HG03575 (cell line): ENCODE measurements around the gene TGFBR2.

Experiments used
- ATAC-seq: cut with Tn5 transposase; IDR thresholded peaks from one replicate; pipeline ENCODE4 v1.9.1; 2021; ENCODE audit not compliant: unreplicated experiment, insufficient number of reproducible peaks, low FRiP score; ENCODE audit errors: extremely low read depth

Gene TGFBR2

DNA sequence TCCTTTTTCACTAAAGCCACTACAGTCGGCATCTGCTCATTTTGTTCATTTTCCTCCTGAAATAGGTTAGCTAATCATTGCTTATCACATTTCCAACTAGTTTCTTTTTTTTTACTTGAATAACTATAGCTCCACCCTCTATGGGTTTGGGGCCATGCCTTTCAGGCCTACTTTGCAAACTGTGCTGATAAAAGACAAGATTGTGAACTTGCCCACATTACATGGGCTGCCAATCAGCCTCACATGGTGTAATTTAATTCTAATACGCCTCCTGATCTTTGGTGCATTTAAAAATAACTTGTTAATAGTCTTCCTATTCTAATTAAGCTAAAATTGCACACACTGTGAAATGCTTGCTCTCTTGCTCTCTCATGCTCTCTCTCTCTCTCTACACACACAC is 90.5 kb downstream of the TGFBR2 start:
- ATAC-seq: no peak

DNA sequence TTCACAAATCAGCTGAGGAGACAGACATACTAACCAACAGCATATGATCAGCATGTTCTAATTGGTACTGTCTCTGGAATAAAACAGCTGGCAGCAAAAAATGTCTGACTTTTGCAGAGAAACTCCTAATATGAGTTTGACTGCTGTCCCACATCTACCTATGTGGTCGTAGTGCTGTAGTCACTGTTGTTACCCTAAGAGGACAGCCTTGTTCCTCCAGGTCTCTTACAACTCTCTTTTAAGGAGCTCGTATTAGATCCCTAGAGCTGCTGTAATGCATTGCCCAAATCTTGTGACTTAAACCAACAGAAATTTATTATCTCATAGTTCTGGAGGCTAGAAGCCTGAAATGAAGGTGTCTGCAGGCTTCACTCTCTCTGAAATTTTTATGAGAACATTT is 92.1 kb downstream of the TGFBR2 start:
- ATAC-seq: no peak

DNA sequence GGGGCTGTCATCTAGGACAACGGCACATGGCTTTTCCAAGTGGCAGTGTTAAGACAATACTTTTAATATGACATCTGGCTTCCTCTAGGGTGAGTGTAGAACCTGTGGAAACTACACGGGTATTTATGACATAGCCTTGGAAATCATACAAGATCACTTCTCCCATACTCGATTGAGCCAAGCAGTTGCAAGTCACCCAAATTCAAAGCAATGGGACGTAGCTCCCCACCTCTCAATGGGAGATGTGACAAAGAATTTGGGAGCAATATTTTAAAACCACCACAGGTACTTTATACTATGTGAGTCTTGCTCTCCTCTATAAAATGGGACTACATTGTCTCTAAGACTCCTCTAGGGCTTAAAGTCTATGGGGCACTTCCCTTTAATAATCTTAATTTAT is 93.5 kb downstream of the TGFBR2 start:
- ATAC-seq: no peak

DNA sequence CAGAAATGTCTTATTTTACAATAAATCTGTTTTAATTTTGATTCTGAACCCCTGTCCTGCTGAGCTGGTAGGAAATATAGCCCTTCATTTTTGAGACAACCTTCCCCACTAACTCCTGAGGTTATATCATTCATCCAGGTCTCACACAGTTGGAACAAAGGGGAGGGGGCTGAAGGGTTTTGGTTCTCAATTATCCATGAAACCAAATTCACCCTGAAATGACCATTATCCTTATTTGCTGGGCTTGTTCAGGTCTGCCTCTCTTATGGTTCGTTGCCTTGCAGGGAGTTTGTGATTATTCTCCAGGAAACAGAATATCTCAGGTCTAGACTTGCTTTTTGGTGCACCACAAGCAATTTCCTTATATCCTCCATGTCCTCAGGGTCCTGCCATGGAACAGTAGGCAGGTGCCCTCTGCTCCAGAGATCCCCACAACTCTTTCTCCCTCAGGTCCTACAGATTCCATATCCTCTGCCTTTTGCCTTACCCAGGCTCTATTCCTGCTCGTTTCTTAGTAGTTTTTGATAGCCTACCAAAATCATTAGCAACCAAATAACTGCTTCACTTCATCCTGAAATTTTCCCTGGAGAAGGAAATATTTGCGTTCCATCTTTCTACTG is 94.4 kb downstream of the TGFBR2 start:
- ATAC-seq: no peak

DNA sequence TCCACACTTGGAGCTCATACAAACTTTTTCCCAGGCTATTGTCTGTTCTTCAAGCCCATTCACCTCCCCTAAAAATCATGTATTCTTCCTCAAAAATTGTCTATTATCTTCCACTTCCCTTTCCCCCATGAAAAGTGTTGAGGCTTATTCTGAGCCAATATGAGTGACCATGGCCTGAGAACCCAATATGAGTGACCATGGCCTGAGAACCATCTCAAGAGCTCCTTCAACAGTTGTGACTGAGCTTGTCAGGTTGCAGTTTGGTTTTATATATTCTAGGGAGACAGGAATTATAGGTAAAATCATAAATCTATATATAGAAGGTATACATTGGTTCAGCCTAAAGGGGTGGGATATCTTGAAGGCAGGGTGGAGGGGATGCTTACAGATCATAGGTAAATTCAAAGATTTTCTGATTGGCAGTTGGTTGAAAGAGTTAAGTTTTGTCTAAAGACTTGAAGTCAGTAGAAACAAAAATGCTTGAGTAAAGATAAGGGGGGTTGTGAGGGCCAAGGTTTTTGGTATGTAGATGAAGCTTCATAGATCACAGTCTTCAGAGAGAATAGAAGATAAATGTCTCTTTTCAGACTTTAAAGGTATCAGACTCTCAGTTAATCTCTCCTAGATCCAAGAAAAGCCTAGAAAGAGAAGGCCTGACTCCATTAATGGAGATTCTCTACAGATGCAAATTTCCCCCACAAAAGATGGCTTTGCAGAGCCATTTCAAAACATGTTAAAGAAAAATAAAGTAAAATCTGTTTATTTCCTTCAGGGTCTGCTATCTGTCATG is 95.8 kb downstream of the TGFBR2 start:
- no peak for ATAC-seq

DNA sequence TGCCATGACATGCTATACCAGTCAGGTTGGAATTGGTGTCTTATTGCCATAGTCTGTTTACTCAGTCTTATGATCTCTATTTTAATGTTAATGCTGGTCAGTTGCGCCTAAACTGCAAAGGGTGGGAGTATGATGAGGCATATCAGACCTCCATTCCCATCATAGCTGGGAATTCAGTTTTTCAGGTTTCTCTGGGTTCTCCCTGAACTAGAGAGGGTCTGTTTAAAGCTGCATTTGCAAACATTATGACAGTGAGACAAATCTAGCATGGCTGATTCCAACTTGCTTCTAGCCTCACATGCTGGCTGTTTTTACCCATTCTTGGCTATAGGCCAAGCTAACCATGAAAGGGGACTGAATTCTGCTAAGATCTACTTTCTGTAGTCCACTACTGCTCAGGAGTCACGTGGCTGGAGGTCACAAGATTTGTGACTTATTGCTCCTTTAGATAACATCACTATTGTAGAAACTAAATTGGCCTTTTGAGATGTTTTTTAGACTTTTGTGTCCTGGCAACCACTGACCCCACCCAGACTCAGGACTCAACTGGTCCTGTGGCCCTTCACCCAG is 96.5 kb downstream of the TGFBR2 start:
- no peak for ATAC-seq

DNA sequence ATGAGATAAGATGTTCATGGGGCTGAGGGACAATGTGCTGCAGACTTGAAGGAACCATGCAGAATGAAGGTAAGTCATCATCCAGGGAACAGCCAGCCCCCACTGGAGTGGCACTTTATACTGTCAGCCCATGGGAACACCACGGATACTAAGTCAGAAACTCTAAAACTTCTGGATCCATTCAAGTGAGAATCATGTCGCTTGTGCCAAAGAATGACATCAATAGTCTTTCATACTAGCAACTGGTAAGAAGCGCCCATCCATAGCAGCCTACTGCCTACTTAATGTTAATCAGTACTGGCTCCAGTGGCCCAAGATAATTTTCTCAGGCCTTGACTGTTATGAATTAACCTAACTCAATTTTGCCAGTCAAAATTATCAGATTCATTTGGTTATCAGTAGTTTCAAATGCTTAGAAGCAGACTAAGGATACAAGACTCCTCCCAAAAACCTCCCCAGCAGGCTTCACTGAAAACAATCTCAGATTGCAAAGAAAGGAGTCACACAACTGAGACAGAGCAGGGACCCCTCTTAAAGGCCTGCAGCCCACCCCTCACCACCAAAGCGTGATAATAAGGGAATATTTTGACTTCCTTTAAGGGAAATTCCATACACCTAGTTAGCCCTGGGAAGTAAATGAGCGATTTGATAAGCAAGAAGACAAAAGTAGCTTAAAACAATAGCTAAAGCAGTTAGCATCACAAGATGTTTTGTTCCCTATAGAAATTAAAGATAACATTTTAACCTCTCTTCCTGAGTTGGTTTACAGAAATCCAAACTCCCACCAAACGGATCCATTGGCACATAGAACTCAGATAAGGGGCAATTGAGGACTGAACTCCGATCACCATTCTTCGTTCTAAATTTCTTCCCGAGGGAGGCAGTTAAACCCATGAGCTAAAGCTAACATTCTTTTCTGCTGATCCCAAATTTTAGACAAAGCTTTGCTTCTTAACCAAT is 98.8 kb downstream of the TGFBR2 start:
- no peak for ATAC-seq

DNA sequence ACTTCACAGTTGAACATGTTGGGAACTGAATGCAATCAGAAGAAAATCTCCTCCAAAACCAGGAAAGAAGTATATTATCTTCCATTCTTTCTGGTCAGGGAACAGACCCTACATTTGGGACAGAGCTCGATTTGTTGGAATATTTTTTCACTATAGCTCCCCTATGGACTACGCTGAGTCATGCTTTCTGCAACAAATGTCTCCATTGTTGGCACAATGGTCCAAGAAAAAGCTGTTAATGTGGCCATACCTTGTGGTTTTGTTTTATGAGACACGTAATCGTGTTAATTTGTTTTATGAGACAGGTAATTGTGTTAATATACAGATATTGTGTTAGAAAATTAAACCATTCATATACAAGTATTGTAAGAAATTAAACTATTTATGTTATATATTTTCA is 101.4 kb downstream of the TGFBR2 start:
- ATAC-seq: no peak

DNA sequence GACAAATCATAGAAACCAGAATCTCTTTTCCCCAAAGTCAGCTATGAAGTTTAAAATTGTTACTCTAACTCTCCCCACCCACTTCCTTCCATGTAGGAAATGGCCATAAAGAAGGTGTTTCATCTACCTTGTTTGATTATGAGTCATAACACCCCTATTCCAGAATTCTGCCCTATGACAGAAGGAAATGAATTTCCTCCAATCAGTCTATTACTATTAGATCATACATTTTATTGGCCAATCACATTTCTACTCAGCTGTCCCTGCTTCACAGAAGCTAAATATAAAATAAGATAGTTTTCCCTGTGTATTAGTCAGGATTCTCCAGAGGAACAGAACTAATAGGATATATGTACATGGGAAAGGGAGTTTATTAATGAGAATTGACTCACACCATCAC is 102.1 kb downstream of the TGFBR2 start:
- no peak for ATAC-seq

DNA sequence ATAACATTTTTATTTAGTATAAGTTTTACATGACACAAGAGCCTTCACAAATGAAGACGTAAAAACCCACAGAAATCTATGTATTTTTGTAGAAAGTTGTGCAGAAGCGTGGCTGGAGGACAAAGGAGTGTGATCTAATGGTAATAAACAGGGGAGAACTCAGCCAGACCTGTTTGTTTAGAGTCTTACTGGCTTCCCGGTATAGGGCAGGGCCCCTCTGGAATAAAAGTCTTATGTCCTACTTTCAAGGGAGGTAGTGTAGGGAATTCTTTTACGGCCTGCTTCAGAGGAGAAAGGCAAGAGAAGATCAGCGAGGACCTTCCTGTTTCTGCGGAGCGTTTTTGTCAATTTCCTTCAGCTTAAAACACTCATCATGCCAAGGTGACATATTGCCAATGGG is 103.6 kb downstream of the TGFBR2 start:
- no peak for ATAC-seq

DNA sequence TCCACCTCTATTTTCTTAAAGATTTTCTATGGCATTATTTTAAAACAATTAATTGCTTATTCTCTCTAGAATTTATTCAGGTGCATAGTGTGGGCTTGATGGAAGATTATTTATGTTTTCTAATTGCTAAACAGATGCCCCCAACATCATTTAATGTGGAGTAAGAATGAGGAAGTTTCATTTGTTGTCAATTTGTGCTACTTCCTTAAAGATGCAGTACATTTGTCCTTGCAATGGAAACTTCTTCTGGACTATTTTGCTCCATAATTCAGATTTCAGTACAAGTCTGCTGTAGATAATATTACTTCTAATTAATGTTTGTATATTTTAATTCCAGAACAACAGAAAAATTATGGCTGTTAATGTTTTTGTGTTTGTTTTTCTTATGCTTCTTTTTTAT is 104.8 kb downstream of the TGFBR2 start:
- no peak for ATAC-seq

DNA sequence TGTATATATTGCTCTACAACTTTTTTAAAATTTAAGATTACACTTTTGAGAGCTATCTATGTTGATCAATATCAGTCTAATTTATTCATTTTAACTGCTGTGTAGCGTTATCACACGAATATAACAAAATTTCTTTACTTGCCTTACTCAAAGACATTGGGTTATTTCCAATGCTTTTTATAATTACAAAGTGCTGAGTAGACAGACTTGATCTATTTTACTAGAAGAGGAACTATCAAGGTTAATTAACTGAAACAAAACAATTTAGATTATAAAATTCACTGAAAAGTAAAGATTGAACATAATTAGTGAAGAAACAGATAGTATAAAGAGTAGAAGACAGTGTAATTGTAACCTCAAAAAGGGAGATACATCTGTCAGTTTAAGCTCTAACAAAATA is 105.5 kb downstream of the TGFBR2 start:
- ATAC-seq: no peak

DNA sequence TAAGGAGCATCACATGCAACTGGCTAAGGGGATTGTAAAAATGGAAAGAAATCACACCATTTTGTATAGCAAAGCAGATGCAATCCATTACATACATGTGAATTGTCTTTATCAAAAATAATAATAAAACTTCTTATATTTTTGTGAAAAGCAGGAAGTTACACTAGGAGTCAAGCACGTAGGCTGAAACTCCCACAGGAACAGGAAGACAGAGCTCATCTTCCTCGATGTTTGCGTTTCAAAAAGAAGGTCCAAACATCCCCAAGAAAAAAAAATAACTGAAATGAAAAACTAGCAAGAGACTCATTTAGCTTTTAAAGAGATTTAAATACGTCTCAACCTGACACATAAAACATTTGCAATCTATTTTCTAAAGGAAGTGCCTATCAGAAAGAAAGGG is 106.6 kb downstream of the TGFBR2 start:
- ATAC-seq: no peak

DNA sequence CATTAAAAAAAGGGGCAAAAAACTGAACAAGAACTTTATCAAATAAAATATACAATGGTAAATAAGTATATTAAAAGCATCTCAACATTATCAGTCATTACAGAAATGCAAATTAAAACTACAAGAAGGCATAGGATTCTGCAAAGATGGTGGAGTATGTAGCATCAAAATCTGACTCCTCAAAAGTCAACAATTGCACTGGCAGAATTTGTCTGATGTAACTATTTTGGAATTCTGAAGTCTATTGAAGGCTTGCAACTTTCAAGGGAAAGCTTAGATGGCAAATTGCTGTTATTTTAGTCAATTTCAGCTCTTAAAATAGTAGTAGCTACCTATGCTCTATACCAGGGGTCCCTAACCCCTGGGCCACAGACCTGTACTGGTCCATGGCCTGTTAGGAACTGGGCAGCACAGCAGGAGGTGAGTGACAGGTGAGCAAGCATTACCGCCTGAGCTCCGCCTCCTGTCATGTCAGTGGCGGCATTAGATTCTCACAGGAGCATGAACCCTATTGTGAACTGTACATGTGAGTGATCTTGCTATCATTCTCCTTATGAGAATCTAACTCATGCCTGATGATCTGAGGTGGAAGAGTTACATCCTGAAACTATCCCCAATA is 107.6 kb downstream of the TGFBR2 start:
- no peak for ATAC-seq

DNA sequence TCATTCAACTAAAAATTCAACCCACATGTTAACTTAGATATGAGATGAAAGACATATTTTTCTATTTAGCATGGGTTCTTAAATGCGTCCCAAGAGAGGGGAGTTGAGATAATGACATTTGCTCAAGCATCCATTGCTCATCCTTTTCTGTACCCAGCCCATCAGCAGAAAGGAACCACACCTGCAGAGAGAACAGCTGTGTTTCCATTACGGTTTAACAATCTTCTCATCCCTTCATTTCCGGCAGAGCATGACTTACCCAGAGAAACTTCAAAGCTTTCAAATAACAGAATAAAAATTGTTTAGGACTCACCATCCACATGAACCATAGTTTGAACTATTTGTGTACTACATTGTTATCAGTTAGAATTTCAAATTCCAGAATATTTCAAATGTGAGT is 113.1 kb downstream of the TGFBR2 start:
- ATAC-seq: no peak

DNA sequence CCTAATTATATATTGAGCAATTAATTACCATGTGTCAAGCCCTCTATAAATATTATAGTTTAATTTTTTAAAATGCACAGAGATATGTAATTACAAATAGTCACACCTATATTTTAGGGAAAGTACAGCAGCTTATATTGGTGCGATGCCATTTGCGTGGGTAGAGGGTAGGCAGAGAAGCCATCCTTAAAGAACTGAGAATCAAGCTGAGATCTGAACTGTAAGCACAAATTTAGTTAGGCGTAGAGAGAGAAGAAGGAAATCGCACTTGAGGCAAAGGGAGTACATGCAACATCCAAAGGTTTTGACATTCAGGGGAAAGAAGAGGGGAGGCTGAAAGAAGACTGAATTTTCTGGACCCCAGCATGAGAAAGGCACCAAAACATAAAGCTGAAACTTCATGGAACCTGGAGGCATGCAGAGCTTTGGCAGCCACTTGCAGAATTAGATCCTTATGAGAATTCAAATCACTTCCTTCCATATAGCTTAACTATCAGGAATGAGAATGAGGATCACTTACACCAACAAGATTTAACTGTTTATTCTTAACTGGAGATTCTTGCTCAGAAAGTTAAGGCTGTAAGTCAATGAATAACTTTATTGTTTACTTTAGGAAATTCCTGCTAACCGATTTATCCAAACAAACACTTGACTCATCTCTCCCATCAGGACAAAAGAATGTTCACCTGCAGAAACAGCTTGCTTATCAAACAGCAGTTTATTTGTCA is 114.3 kb downstream of the TGFBR2 start:
- ATAC-seq: no peak

DNA sequence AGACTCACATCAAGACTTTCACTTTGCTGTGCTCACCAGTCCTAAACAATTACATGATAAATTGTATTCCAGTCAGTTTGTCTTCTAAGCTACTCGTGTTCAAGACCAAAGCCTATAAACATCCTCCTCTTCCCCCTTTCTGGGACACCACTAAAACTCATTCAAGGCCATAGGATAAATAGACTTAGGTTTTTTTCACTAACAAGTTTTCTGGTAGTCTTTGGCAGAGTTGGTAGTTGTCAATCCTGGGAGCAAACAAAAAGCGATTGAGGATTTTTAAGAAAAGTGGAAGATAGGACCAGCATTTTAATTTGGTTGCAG is 114.9 kb downstream of the TGFBR2 start:
- no peak for ATAC-seq

DNA sequence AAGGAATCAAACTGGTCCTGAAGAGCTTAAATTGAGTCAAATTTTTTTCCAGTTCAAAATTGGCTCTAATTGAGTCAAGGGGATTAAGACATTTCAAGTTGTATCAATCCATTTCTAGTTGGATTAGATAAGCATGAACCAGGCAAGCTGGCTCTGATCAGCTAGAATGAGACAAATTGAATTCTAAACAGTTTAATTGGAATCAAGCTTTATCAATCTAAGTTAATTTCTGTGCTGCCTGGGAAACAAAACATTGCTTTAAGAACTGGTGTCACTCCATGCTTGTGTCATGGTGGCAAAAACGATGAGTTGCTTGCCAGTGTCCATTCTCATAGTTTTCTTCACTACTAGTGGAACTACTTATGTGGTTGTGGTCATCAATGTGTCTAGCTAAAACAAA is 116.8 kb downstream of the TGFBR2 start:
- ATAC-seq: no peak

DNA sequence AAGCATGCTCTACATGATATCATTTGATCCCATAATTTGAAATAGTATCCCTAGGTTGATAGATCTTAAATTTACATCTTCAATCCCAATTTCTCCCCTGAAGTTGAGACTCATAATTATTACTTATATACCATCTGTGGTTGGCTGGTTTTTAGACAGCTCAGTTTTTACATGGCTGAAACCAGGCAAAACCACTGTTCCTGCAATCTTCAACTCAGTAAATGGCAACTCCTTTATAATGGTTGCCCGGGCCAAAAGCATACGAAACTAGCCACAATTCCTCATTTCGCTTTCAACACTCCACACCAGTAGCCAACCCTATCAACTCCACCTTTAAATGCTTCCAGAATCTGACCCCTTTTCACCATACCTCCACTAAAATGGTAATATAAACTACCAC is 118.5 kb downstream of the TGFBR2 start:
- ATAC-seq: no peak
